ENCODE data around the gene VPS54.

- TF ChIP-seq CTCF (IDR thresholded peaks at IDR 0.05) (no peak), POLR2A (IDR thresholded peaks at IDR 0.05) (no peak)
Measured at GRCh38 chr2:63890678-63891077, 128.6 kb downstream of the VPS54 start.
